GM23248 (cell line): ENCODE data around the gene TBC1D2B. TPM values are rescaled to one million over a fixed set of nuclear protein-coding genes. Genes with fewer than 3 reads are reported as not detected.

Experiments used
- DNase-seq: peaks from one replicate; pipeline ENCODE4 v3.0.0-alpha.2; 2015
- H2AFZ ChIP-seq: fragments of 200-600 bp; sonication (generic); 2 replicates; pipeline ENCODE4 v1.6.1; 2016; ENCODE audit warnings: antibody characterized with exemption
- H3F3A ChIP-seq: fragments of 200-600 bp; sonication (generic); 2 replicates; pipeline ENCODE4 v1.6.1; 2016; ENCODE audit warnings: mild to moderate bottlenecking, antibody characterized with exemption, mixed run types; ENCODE audit not compliant: insufficient read depth
- H3K27ac ChIP-seq: fragments of 200-600 bp; sonication (generic); 2 replicates; pipeline ENCODE4 v1.5.1; 2016; ENCODE audit warnings: mild to moderate bottlenecking
- H3K27me3 ChIP-seq: fragments of 200-600 bp; sonication (generic); replicated peaks from 2 replicates; pipeline ENCODE4 v1.6.1; 2016; ENCODE audit warnings: mild to moderate bottlenecking; ENCODE audit not compliant: insufficient read depth
- H3K36me3 ChIP-seq: fragments of 200-600 bp; sonication (generic); 2 replicates; pipeline ENCODE4 v1.6.1; 2016; ENCODE audit warnings: low read depth, mild to moderate bottlenecking
- H3K4me1 ChIP-seq: fragments of 200-600 bp; sonication (generic); 2 replicates; pipeline ENCODE4 v1.6.1; 2016; ENCODE audit warnings: mild to moderate bottlenecking; ENCODE audit not compliant: insufficient read depth
- H3K4me2 ChIP-seq: fragments of 200-600 bp; sonication (generic); one replicate; pipeline ENCODE4 v1.6.1; 2016; ENCODE audit warnings: mild to moderate bottlenecking; ENCODE audit not compliant: unreplicated experiment
- H3K4me3 ChIP-seq: fragments of 200-600 bp; sonication (generic); 2 replicates; pipeline ENCODE4 v1.5.1; 2016; ENCODE audit warnings: mild to moderate bottlenecking
- H3K79me2 ChIP-seq: fragments of 200-600 bp; sonication (generic); 2 replicates; pipeline ENCODE4 v1.6.1; 2016; ENCODE audit warnings: mild to moderate bottlenecking; ENCODE audit not compliant: insufficient read depth
- H3K9ac ChIP-seq: fragments of 200-600 bp; sonication (generic); 2 replicates; pipeline ENCODE4 v1.6.1; 2016; ENCODE audit warnings: mild to moderate bottlenecking
- H3K9me2 ChIP-seq: fragments of 200-600 bp; sonication (generic); 2 replicates; pipeline ENCODE4 v1.6.1; 2016; ENCODE audit warnings: mixed run types, mild to moderate bottlenecking, moderate library complexity; ENCODE audit not compliant: insufficient read depth
- H3K9me3 ChIP-seq: fragments of 200-600 bp; sonication (generic); one replicate; pipeline ENCODE4 v1.6.1; 2017; ENCODE audit warnings: low read depth
- H4K20me1 ChIP-seq: fragments of 200-600 bp; sonication (generic); 2 replicates; pipeline ENCODE4 v1.6.0; 2016; ENCODE audit not compliant: insufficient read depth
- EZH2 ChIP-seq: fragments of 200-600 bp; sonication (generic); IDR thresholded peaks from 2 replicates; pipeline ENCODE4 v1.6.1; 2018; ENCODE audit warnings: antibody characterized with exemption, mild to moderate bottlenecking; ENCODE audit not compliant: insufficient read depth, poor library complexity, severe bottlenecking
- EZH2phosphoT487 ChIP-seq: fragments of 200-600 bp; sonication (generic); IDR thresholded peaks from 2 replicates; pipeline ENCODE4 v1.6.1; 2018; ENCODE audit warnings: antibody characterized with exemption, moderate library complexity, mild to moderate bottlenecking, low read depth; ENCODE audit not compliant: insufficient read depth
- WGBS, 2 experiments: methylation state at CpG; one replicate each; pipeline ENCODE4 v1.1.6; 2015 to 2017; ENCODE audit warnings: low lambda C conversion rate in 2 of 2, low coverage in 1 of 2; ENCODE audit errors: missing lambda C conversion rate in 2 of 2; 5-methylcytosine and 5-hydroxymethylcytosine counted together
- in situ Hi-C: fragments of 300-500 bp; cut with MboI; formaldehyde crosslinking; loops from 2 replicates; pipeline ENCODE4 v1.15.0; 2020
- polyA plus RNA-seq: library from polyadenylated mRNA; unstranded; fragments of >200 nt; fragmentation: Nextera tagmentation; extraction: Ambion mirVana; gene quantifications from 2 replicates; pipeline ENCODE4 v1.2.1, GENCODE V29; 2016
- total RNA-seq: library from RNA; depleted of rRNA; stranded (reverse); fragments of >200 nt; shearing (Covaris generic); gene quantifications from 2 replicates; pipeline ENCODE4 v1.2.3, GENCODE V29; 2014

TBC1D2B gene
- total and polyA plus RNA-seq, 2 experiments from 2014 or later: 11.1 to 40.5 TPM

DNA sequence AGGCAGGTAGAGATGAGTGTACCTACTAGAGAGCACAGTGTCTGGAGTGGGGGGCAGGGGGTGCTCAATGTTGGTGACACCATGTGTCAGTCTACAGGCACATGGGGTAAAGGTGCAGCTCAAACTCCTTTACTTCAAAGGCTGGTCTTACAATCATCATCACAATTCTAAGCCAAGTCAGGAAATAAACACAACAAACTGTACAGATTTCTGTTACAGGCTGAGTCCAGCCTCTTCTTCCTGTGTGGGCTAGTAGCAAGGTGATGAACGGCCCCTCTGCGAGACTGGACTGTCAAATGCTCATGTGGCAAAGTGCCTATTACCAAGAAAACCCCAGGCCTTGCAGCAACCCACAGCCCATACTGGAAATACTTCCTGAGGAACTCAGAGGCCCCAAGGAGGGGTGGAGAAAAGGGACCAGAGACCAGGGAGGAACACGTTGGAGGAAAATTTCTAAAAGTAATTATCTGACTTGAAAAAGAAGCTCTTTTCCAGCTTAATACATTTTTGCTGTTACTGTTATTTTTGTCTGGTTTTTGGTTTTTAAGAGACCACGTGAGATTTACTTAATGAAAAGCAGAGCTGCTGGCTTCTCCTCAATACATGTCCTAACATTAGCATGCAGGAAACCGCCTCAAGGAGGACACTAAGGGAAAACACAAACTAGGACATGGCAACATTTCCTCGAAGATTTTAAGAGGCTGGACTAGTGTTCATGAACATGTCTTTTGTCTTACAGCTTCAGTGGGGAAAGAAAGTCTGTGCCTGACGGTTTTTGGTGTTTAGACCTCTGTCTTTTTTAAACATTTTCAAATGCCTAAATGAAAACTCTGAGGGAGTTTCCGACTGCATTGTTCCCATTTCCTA lies 29.5 kb downstream of the TBC1D2B start:
- H3K27ac ChIP-seq: peak overlapping the region; percentile 71
- in situ Hi-C loops: no loop called here
- WGBS, 2 experiments: 13 to 18% methylated on average over 8 of the region's 8 CpGs

DNA sequence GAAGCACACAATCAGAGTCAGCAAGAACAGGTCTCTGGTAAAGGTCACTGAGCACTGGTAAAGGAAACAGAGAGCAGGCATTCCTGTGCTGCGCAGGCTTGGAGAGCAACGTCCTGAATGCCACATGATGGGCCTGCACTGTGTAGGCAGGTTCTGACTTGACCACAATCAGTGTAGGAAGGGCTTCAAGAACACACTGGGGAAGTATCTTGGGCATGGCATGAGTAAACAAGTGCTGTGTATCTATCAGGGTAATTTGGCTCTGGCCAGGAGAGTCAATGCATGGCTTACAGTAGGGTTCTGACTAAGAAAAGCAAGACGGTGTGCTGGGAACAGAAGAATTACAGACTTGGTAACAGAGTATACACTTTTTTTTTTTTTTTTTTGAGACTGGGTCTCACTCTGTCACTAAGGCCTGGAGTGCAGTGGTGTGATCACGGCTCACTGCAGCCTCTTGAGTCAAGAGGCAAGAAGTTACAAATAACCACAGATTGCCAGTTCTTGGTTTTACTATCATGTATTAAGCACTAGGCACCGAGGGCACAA lies 30.6 kb downstream of the TBC1D2B start:
- Histone ChIP-seq H2AFZ (no peak overlapping the region), H3F3A (peaks cover 54% of the 10 kb centered on the region), H4K20me1 (no peaks in the 10 kb centered on the region), H3K9me3 (no peaks in the 10 kb centered on the region), H3K27ac (no peak overlapping the region), H3K27me3 (no peaks in the 10 kb centered on the region), H3K9me2 (no peaks in the 10 kb centered on the region), H3K36me3 (peaks cover 4% of the 10 kb centered on the region; the same call in 1 of the 2 replicates), H3K9ac (no peak overlapping the region), H3K4me1 (peaks cover 59% of the 10 kb centered on the region), H3K4me2 (no peak overlapping the region), H3K4me3 (no peak overlapping the region), H3K79me2 (peaks cover 45% of the 10 kb centered on the region)
- 74 to 81% methylated on average over 5 of the region's 5 CpGs for WGBS, 2 experiments
- in situ Hi-C loops: no loop called here
- TF ChIP-seq EZH2phosphoT487 (no peak), EZH2 (no peak)
- DNase-seq: no peak

More for the DNA sequence above, 29.5 kb downstream of the TBC1D2B start:
- no peaks in the 10 kb centered on the region for H4K20me1 ChIP-seq
- DNase-seq: peak; percentile 82
- peaks cover 54% of the 10 kb centered on the region for H3F3A ChIP-seq
- H3K9me2 ChIP-seq: no peaks in the 10 kb centered on the region
- H3K9me3 ChIP-seq: no peaks in the 10 kb centered on the region
- H3K79me2 ChIP-seq: peaks cover 56% of the 10 kb centered on the region
- H3K27me3 ChIP-seq: no peaks in the 10 kb centered on the region
- peak overlapping the region; percentile 50 for H3K4me2 ChIP-seq
- H3K4me3 ChIP-seq: peak overlapping the region; percentile 17; the same call in 1 of the 2 replicates
- H3K9ac ChIP-seq: peak overlapping the region; percentile 35
- peaks cover 6% of the 10 kb centered on the region; the same call in 1 of the 2 replicates for H3K36me3 ChIP-seq
- peaks cover 63% of the 10 kb centered on the region for H3K4me1 ChIP-seq
- H2AFZ ChIP-seq: no peak overlapping the region
- TF ChIP-seq EZH2: no peak
- no peak for TF ChIP-seq EZH2phosphoT487

DNA sequence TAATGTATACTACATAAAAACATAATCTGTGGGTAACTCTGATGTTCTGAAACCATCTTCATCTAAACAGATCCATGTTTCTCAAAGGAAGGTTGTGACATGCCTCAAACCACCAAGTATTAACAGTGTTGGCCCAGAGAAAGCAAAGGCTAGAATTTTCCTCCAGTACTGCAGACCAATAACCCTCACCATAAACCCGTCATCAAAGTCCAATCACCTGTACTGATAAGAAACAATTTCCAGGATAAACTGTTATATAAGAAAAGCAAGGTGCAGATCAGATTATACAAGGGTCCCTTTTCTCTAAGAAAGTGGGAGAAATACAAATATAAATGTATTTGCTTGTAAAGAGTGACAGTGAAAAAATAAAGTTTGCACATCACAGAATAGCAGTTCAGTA lies 32.3 kb downstream of the TBC1D2B start:
- no peak for DNase-seq
- WGBS, 2 experiments: 93 to 100% methylated on average over 1 of the region's 1 CpG
- no peak overlapping the region for H3K27ac ChIP-seq
- H3K4me3 ChIP-seq: no peak overlapping the region
- in situ Hi-C loops: no loop called here
- no peak overlapping the region for H2AFZ ChIP-seq
- peaks cover 5% of the 10 kb centered on the region; the same call in 1 of the 2 replicates for H3K36me3 ChIP-seq
- peaks cover 38% of the 10 kb centered on the region for H3F3A ChIP-seq
- no peaks in the 10 kb centered on the region for H3K9me3 ChIP-seq
- H3K79me2 ChIP-seq: peaks cover 36% of the 10 kb centered on the region
- no peak overlapping the region for H3K9ac ChIP-seq
- no peak overlapping the region for H3K4me2 ChIP-seq
- H3K27me3 ChIP-seq: no peaks in the 10 kb centered on the region
- no peaks in the 10 kb centered on the region for H4K20me1 ChIP-seq
- peaks cover 42% of the 10 kb centered on the region for H3K4me1 ChIP-seq
- TF ChIP-seq EZH2phosphoT487 (no peak), EZH2 (no peak)
- H3K9me2 ChIP-seq: no peaks in the 10 kb centered on the region

GRCh38 chr15:78044407-78045155 lies 32.9 kb downstream of the TBC1D2B start:
- Histone ChIP-seq H3K27ac (no peak overlapping the region), H3K9me2 (no peaks in the 10 kb centered on the region), H3K9ac (no peak overlapping the region), H3K36me3 (peaks cover 10% of the 10 kb centered on the region; the same call in 1 of the 2 replicates), H3K4me3 (no peak overlapping the region), H3K4me1 (peaks cover 36% of the 10 kb centered on the region), H3K9me3 (no peaks in the 10 kb centered on the region), H2AFZ (no peak overlapping the region), H3K79me2 (peaks cover 36% of the 10 kb centered on the region), H4K20me1 (no peaks in the 10 kb centered on the region), H3K4me2 (no peak overlapping the region), H3K27me3 (no peaks in the 10 kb centered on the region), H3F3A (peaks cover 32% of the 10 kb centered on the region)
- 55 to 62% methylated on average over 5 of the region's 5 CpGs for WGBS, 2 experiments
- in situ Hi-C loops: no loop called here
- TF ChIP-seq EZH2 (no peak), EZH2phosphoT487 (no peak)
- peak; percentile 34 for DNase-seq
